CD4-positive, alpha-beta T cell treated with Interleukin-10 for 1 hour (primary cell): ENCODE data around the gene GMDS.
A peak's percentile ranks its signal among the peaks of the same experiment; 100 is the strongest.

ENCODE experiments used
- DNase-seq: peaks from one replicate; pipeline ENCODE4 v3.0.0-alpha.2; 2020

The GMDS gene

GRCh38 chr6:2173203-2173961 is 72.0 kb downstream of the GMDS start:
- DNase-seq, result no peak

DNA sequence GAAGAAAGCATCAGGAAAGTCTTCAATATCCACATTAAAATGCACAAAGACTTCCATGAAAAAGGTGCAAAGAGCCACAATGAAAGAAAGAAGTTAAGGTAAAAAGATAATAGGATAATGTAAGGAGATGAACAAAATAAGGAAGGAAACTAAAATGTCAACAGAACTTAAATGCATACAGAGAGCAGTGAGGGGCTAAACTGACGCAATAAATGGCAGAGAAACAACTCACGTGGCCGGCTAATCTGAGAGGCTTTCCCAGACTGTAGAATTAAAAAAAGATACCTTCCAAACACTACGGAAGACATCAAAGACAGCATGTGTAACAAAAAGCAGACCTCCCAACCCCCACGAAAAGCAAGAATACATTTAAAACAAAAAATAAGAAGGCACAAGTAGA is 73.7 kb downstream of the GMDS start:
- no peak for DNase-seq

GRCh38 chr6:2168480-2168879 is 76.9 kb downstream of the GMDS start:
- DNase-seq, result no peak

GRCh38 chr6:2166717-2167116 is 78.7 kb downstream of the GMDS start:
- DNase-seq, result no peak

- DNase-seq, result no peak
Measured at GRCh38 chr6:2165286-2165685, 80.1 kb downstream of the GMDS start.

DNA sequence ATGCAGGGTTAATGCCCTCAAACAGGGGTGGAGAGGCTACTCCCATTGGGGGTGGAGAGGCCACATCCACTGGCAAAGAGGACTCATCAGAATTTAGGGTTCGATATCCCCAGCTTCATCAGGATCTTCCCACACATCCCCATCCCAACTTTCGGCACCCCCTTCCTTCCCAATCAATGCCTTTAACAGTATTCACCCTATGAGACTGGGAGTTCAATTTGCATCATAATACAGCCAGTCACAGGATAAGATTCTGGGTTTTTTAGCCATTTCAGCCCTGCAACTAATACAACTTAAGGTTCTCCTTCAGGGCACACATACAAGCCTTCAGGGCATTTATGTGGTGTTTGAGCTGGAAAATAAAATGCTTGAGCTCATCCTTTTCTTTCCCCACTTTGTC is 80.9 kb downstream of the GMDS start:
- DNase-seq, result no peak

DNA sequence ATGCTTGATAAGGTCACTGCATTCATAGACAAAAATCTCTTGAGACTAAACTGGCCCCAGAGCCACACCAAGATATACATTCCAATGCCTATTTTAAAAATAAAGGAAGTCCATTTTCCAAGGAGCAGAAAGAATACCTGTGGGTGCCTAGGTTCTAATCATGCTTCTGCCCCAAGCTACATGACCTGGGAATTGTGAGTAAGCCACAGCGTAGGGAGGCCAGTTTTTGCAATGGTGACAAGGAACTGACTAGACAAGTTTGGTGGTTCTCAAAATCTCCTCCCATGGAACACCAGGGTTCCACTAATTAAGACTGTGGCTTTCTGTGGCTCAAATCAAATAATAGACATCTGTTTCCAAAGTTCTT is 83.3 kb downstream of the GMDS start:
- DNase-seq, result no peak

DNA sequence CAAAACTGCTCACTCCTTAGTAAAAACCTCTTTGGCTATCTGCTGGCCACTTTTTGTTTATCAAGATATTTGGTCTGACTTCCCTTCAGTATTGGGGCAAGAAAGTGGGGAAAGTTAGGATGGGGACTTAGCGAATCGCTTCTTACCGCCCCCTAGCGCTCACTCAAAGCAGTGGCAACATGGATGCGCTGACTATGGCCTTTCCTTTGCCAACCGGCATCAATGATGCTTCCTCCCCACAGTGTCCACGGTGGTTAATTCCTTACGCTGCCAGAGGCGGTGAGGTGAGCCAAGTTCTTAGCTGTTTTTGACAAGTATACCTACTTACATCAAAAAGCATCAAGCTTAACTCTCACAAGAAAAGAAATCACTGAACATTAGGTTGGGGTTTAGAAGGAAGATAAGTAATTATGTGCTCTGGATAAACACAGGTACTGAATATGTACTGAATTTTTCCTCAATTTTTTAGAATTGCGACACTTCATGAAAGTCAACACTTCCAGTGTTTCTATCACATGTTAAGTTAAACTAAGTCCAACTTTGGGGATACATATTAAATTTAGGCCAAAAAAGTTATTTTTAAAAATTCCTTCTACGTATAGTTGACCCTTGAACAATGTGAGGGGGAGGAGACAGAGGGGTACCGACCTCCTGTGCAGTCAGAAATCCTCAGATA is 86.7 kb downstream of the GMDS start:
- DNase-seq, result no peak

- DNase-seq, result peak; percentile 3
Measured at GRCh38 chr6:2157441-2158127, 87.8 kb downstream of the GMDS start.

DNA sequence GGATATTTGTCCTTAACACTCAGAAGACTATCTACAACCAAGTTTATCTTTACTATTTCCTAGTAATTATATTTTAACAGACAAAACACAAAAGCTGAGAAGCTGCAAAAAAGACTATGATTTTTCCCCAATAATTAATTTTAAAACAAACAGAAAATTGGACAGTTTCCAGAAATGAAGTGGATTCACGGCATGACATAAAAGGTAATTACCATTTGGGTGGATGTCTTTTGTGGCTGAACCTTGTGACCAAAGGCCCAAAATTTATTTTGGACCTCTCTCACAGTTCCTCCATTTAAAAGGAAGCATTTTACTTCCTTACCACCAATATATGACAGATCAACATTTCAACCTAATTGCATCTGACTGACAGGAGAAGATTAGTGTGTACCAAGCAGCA is 90.2 kb downstream of the GMDS start:
- no peak for DNase-seq

GRCh38 chr6:2149361-2150006 is 95.9 kb downstream of the GMDS start:
- DNase-seq, result no peak

GRCh38 chr6:2148748-2149147 is 96.7 kb downstream of the GMDS start:
- no peak for DNase-seq

DNA sequence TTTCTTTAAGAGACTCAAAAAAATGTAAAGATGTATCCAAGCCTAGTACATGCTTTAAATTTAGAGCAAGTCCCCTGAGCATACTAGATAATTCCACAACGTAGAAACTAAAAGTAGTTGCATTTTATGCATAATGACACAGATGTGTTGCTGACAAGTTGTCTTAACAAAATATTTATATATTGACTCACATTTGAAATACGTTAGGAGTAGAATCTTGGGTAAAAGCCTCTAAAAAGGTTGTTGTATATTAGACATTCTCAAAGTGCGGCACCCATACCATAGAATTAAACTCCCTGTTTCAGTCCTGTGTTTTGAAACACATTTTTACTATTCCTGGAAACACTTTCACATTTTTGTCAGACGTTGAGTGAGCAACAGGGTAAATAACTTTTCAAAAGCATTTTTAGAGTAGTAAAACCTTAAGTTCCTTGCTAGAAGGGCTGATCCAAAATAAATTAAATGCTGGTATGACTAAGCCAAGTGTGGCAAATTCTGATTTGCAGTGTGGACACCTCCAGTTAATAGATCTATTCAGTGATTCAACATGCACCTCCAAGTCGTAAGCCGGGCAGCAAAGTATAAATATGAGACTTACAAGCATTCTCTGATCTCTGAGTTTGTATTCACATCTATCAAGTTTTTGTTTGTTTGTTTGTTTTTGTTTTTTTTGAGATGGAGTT is 97.5 kb downstream of the GMDS start:
- DNase-seq, result no peak

DNA sequence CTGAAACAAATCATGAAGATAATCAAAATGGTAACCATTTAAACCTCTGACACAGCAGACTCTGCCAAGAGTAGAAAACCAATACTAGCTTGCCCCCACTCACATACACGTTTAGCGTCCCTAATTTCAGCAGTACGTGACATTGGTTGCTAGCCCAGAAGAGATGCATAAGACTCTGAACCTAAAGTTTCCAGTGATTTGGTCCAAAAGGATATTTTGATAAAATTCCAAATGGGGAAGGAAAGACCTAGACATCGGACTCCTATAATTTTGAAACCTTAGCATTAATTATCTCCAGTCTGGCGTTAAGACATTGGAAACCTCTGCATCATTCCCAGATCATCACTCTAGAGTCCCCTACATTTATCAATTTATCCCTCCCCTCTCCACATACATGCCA is 98.1 kb downstream of the GMDS start:
- no peak for DNase-seq

DNA sequence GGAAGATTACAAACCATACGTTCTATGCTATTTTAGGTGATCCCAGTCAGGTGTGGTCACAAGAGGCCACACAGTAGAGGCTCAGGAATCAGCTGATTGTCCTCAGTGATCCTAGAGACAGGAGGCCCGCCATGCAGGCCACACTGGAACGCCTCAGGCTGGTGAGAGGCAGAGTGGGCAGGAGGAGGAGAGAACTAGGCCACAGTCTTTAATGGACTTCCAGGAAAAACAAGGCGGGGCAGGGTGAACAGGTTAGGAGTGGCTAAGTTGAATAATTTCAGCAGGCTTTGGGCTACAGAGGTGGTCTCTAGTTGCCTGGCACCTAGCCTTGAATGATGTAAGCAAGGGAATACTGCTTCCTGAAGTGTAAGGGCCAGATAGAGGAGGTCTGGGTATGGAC is 101.2 kb downstream of the GMDS start:
- DNase-seq, result no peak

DNA sequence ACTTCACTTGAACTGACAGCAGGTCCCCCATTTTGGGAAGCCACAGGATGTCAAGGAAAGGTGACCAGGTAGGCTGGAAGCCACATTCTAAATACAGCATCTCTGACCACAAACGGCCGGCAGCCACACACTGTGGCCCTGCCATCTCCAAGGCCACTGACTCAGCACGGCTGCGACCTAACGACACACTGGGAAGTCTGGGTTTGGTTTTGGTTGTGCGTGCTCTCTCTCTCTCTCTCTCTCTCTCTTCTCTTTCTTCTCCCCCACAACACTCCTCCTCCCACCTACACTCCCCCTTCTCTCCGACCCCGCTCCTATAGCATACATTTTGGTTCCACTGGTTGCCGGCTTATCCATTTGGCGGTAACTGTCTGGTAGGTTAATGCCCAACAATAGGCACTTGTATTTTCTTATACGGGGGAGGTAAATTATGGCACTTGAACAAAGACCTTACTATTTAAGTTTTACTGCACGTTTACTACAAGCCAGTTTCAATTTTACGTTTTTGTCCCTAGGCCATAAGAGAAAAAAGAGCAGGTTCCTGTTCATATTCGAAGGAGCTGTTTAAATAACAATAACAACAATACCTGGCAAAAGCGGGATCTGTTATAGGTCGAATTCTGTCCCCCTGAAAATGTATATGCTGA is 103.6 kb downstream of the GMDS start:
- DNase-seq, result no peak

GRCh38 chr6:2140438-2141128 is 104.8 kb downstream of the GMDS start:
- no peak for DNase-seq

DNA sequence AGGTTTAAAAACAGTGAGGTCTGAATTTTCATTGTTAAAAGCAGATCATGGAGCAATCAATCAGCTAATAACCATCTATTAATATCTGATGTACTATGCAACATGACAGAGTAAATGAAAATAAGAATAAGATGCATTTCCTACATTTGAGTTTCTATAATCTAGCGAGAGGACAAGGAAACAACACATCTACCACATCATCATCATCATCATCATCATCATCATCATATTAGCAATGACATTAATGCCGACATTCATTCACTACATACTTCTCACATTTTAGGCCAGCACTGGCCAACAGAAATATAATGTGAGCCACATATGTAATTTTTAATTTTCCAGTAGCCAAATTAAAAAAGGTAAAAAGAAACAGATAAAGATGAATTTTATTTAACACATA is 110.0 kb downstream of the GMDS start:
- DNase-seq, result no peak

DNA sequence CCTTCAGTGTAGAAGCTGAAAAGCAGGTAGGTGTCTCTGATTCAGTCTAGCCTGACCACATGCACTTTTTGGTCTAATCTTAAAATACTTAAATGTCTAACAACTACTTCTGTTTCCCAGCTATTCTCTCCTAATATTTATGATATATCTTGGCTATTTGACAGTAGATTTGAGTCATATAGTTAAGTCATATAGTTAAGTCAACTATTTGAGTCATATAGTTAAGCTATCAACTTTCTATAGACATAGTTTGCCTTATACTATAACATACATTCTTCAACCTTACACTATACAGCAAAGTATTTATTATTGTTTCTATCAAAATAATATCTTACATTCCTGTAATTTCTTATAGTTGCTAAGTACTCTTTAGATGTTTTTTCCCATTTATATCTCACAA is 110.9 kb downstream of the GMDS start:
- no peak for DNase-seq

DNA sequence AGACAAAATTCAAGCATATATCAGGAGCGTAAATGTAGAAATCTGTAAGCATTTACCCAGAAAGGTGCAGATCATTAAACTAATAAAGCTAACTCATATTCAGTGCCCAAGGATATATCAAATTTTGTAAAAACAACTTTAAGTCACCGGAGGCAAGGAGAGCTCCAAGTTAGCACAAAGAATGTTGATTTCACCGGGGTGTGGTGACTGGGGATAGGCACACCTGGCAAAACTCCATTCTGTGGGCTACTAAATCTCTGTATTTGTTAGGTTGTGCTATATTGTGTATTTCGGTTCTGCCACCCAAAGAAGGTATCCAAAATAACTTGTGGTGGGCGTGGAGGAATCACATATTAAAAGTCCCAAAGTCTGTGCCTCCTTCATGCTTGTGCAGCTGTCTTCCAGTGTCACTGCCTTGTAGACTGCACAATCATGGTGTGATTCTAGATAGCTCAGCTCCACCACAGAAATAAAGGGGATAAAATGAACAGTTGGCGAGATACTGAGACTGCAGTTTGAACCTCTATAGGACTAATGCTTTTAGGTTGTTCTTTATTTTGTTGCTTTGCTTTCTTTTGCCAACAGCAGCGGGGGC is 111.6 kb downstream of the GMDS start:
- no peak for DNase-seq

DNA sequence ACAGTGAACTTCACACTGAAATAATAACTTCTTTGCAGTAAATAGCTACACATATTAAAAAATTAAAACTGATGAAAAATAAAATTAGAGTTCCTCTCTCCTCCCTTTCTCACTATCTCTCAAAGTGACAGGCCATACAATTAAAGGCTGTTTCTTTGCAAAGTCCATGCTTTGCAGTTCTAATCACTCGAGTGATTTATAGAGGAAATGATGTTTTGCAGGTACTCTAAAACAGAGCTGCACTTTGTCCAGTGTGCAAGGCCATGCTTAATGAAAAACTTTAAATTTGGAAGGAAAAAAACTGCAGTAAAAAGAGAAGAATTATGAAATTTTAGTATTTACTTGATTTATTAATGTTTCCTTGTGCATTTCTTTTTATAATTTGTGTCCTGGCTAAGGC is 112.5 kb downstream of the GMDS start:
- DNase-seq, result no peak

DNA sequence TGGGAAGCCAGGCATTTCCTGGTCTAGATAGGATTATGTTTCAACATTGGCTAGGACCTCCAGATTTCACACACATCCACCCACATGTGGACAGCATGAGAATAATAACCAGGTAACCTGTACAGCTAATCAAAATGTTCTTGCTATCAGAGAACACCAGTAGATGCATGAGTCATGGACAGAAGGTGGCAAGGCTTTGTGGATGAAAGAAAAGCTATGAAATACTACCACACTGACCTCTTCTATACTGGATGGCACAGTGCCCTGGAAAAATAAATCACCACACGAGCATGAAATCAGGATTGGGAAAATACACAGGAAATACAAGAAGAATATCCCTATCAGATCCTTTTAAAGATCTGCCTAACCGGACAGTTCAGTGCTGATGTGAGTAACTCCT is 113.0 kb downstream of the GMDS start:
- no peak for DNase-seq
